Calu3 (cell line): ENCODE results near the gene CDH11. TPM values are rescaled to one million over a fixed set of nuclear protein-coding genes. Genes with fewer than 3 reads are reported as not detected.

Experiments used
- BruUV-seq: library from RNA; stranded (reverse); fragments of 400-500 nt; replicated peaks from 2 replicates; lab custom pipeline; 2021; lab: Mats Ljungman, UMichigan
- CTCF ChIA-PET: fragments of 300-600 bp; sonication (Branson Sonifier 250); formaldehyde crosslinking; loops from one replicate; lab custom pipeline; 2022; ENCODE audit warnings: antibody characterized with exemption; lab: Charles Lee
- DNase-seq: peaks from one replicate; pipeline ENCODE4 v3.0.0; 2022
- H3K27ac Mint-ChIP-seq: one replicate; pipeline ENCODE4 v1.8.0; 2022; ENCODE audit warnings: mixed read lengths; ENCODE audit not compliant: unreplicated experiment
- H3K27me3 Mint-ChIP-seq: one replicate; pipeline ENCODE4 v1.8.0; 2022; ENCODE audit warnings: mixed read lengths; ENCODE audit not compliant: unreplicated experiment
- H3K36me3 Mint-ChIP-seq: one replicate; pipeline ENCODE4 v1.8.0; 2022; ENCODE audit warnings: mild to moderate bottlenecking, moderate library complexity, mixed read lengths; ENCODE audit not compliant: insufficient read depth, unreplicated experiment
- H3K4me1 Mint-ChIP-seq: one replicate; pipeline ENCODE4 v1.8.0; 2022; ENCODE audit warnings: mild to moderate bottlenecking, low read depth, mixed read lengths; ENCODE audit not compliant: unreplicated experiment
- H3K4me3 Mint-ChIP-seq: one replicate; pipeline ENCODE4 v1.8.0; 2022; ENCODE audit warnings: mild to moderate bottlenecking, low read depth, moderate library complexity, mixed read lengths; ENCODE audit not compliant: unreplicated experiment
- H3K9me3 Mint-ChIP-seq: one replicate; pipeline ENCODE4 v1.8.0; 2022; ENCODE audit warnings: low read depth, mixed read lengths; ENCODE audit not compliant: unreplicated experiment
- intact Hi-C: fragments of 100-400 bp; cut with micrococcal nuclease; formaldehyde crosslinking; loops from one replicate; pipeline ENCODE4 v1.10.0; 2022; ENCODE audit not compliant: unreplicated experiment
- total RNA-seq: library from RNA; stranded (reverse); gene quantifications from 2 replicates; pipeline ENCODE4 v1.2.3, GENCODE V29; 2022
- TF ChIP-seq, protein P1 (sequence below): fragments of 200-600 bp; IDR thresholded peaks from one replicate; pipeline ENCODE4 v1.8.0; 2022; ENCODE audit warnings: antibody characterized with exemption; ENCODE audit not compliant: unreplicated experiment

Gene CDH11
- total RNA-seq, 1 experiment from 2014 or later, result not detected

- Mint-ChIP-seq H3K4me3 (no peak overlapping the region), H3K4me1 (no peaks in the 10 kb centered on the region), H3K27ac (no peak overlapping the region), H3K27me3 (no peaks in the 10 kb centered on the region), H3K9me3 (peaks cover 10% of the 10 kb centered on the region), H3K36me3 (no peaks in the 10 kb centered on the region)
- no peak for DNase-seq
- no TSS peak for BruUV-seq
- TF ChIP-seq, protein P1, sequence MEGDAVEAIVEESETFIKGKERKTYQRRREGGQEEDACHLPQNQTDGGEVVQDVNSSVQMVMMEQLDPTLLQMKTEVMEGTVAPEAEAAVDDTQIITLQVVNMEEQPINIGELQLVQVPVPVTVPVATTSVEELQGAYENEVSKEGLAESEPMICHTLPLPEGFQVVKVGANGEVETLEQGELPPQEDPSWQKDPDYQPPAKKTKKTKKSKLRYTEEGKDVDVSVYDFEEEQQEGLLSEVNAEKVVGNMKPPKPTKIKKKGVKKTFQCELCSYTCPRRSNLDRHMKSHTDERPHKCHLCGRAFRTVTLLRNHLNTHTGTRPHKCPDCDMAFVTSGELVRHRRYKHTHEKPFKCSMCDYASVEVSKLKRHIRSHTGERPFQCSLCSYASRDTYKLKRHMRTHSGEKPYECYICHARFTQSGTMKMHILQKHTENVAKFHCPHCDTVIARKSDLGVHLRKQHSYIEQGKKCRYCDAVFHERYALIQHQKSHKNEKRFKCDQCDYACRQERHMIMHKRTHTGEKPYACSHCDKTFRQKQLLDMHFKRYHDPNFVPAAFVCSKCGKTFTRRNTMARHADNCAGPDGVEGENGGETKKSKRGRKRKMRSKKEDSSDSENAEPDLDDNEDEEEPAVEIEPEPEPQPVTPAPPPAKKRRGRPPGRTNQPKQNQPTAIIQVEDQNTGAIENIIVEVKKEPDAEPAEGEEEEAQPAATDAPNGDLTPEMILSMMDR, result no peak
- CTCF ChIA-PET, result no interaction called here
- intact Hi-C loops, result no loop called here
These were observed 97.1 kb downstream of the CDH11 start for GRCh38 chr16:65024767-65025178.

DNA sequence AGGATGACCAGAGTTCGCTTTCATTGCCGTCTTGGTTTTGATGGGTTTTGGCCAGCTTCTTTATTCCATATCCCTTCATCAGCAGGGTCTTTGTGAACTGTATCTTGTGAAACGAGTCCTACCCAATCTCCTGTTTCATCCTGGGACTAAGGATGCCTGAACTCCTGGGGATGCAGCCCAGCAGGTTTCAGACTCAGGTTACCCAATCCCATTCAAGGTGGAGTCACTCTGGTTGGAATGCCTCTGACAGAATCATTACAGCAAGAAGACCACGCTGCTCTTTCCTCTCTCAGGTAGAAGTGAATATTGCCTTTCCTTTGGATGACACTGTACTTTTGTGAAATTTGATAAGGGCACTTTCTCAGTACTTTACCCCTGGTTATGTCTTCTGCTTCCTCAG is 98.1 kb downstream of the CDH11 start:
- no peak for DNase-seq
- CTCF ChIA-PET, result no interaction called here
- Mint-ChIP-seq H3K9me3 (peaks cover 10% of the 10 kb centered on the region), H3K27me3 (no peaks in the 10 kb centered on the region), H3K36me3 (no peaks in the 10 kb centered on the region), H3K27ac (no peak overlapping the region), H3K4me1 (no peaks in the 10 kb centered on the region), H3K4me3 (no peak overlapping the region)
- TF ChIP-seq, protein P1, result no peak
- no TSS peak for BruUV-seq
- intact Hi-C loops, result no loop called here

- H3K4me3 Mint-ChIP-seq, result no peak overlapping the region
- CTCF ChIA-PET, result no interaction called here
- peaks cover 7% of the 10 kb centered on the region for H3K9me3 Mint-ChIP-seq
- no peaks in the 10 kb centered on the region for H3K4me1 Mint-ChIP-seq
- H3K27me3 Mint-ChIP-seq, result no peaks in the 10 kb centered on the region
- DNase-seq, result no peak
- TF ChIP-seq, protein P1, result no peak
- no TSS peak for BruUV-seq
- H3K36me3 Mint-ChIP-seq, result no peaks in the 10 kb centered on the region
- intact Hi-C loops, result no loop called here
- H3K27ac Mint-ChIP-seq, result no peak overlapping the region
These were observed 99.8 kb downstream of the CDH11 start for GRCh38 chr16:65021852-65022595.

DNA sequence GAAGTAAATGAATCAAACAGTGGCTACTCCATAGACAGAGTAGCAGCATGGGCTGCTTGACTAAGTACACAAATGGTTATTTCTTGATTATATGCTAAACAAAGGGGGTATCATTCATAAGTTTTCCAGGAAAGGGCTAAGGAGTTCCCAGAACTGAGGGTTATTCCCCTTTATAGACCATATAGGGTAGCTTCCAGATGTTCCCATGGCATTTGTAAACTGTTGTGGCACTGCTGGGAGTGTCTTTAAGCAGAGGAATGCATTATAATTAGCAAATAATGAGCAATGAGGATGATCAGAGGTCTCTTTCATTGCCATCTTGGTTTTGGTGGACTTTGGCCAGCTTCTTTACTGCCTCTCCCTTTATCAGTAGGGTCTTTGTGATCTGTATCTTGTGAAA is 105.1 kb downstream of the CDH11 start:
- CTCF ChIA-PET, result no interaction called here
- BruUV-seq, result no TSS peak
- no peaks in the 10 kb centered on the region for H3K4me1 Mint-ChIP-seq
- H3K27ac Mint-ChIP-seq, result no peak overlapping the region
- TF ChIP-seq, protein P1, result no peak
- H3K27me3 Mint-ChIP-seq, result no peaks in the 10 kb centered on the region
- no peak for DNase-seq
- intact Hi-C loops, result no loop called here
- peaks cover 12% of the 10 kb centered on the region for H3K9me3 Mint-ChIP-seq
- H3K36me3 Mint-ChIP-seq, result no peaks in the 10 kb centered on the region
- no peak overlapping the region for H3K4me3 Mint-ChIP-seq
